Natural killer cell (primary cell): Measurements from ENCODE around the gene RGS14. TPM values are rescaled to one million over a fixed set of nuclear protein-coding genes. Genes with fewer than 3 reads are reported as not detected.
A peak's percentile ranks its signal among the peaks of the same experiment; 100 is the strongest.

Experiments
- ATAC-seq, 3 donors: fragments of 150-1000 bp in 2 of 3; fragments of 200-7000 bp in 1 of 3; cut with Tn5 transposase; 1 replicate in 1 of 3; 2 replicates in 2 of 3; pipeline ENCODE4 v1.10.0; 2021; ENCODE audit warnings: mild to moderate bottlenecking in 2 of 3, moderate library complexity in 2 of 3
- DNase-seq, 2 donors: peaks; one replicate each; pipeline versions ENCODE4 v3.0.0 to v3.0.0-alpha.2; 2013 to 2021; ENCODE audit warnings: mixed read lengths in 1 of 2
- H3K27ac ChIP-seq: one replicate; pipeline ENCODE4 v1.5.1; 2013; ENCODE audit warnings: mild to moderate bottlenecking, low read length
- H3K27me3 ChIP-seq: one replicate; pipeline ENCODE4 v1.6.1; 2013; ENCODE audit warnings: low read length; ENCODE audit not compliant: control insufficient read depth, insufficient read depth
- H3K36me3 ChIP-seq: one replicate; pipeline ENCODE4 v1.6.1; 2013; ENCODE audit warnings: low read length; ENCODE audit not compliant: control insufficient read depth, insufficient read depth
- H3K4me1 ChIP-seq: one replicate; pipeline ENCODE4 v1.6.1; 2013; ENCODE audit warnings: low read length; ENCODE audit not compliant: control insufficient read depth, insufficient read depth
- H3K4me3 ChIP-seq: one replicate; pipeline ENCODE4 v1.5.1; 2013; ENCODE audit warnings: low read length
- H3K9me3 ChIP-seq: one replicate; pipeline ENCODE4 v1.6.1; 2013; ENCODE audit warnings: low read length; ENCODE audit not compliant: control insufficient read depth, insufficient read depth
- H3K27ac Mint-ChIP-seq, 2 donors: one replicate each; pipeline ENCODE4 v1.8.0; 2022; ENCODE audit warnings: mild to moderate bottlenecking in 2 of 2, mixed read lengths in 2 of 2, moderate library complexity in 1 of 2
- H3K27me3 Mint-ChIP-seq, 2 donors: one replicate each; pipeline ENCODE4 v1.8.0; 2022; ENCODE audit warnings: low read depth in 2 of 2, mixed read lengths in 2 of 2
- H3K36me3 Mint-ChIP-seq: one replicate; pipeline ENCODE4 v1.8.0; 2022; ENCODE audit warnings: mixed read lengths
- H3K4me1 Mint-ChIP-seq, 2 donors: one replicate each; pipeline ENCODE4 v1.8.0; 2022; ENCODE audit warnings: mixed read lengths in 2 of 2
- H3K4me3 Mint-ChIP-seq: one replicate; pipeline ENCODE4 v1.8.0; 2022; ENCODE audit warnings: mild to moderate bottlenecking, moderate library complexity, mixed read lengths
- H3K9me3 Mint-ChIP-seq, 2 donors: one replicate each; pipeline ENCODE4 v1.8.0; 2022; ENCODE audit warnings: mixed read lengths in 2 of 2
- CTCF ChIP-seq: fragments of 200-600 bp; IDR thresholded peaks from one replicate; pipeline ENCODE4 v1.8.0; 2022; ENCODE audit warnings: antibody characterized with exemption
- WGBS: methylation state at CpG from one replicate; pipeline ENCODE4 v1.1.7; 2013; ENCODE audit warnings: missing lambda C conversion rate; ENCODE audit not compliant: insufficient coverage; 5-methylcytosine and 5-hydroxymethylcytosine counted together
- intact Hi-C: fragments of 100-400 bp; cut with micrococcal nuclease; formaldehyde crosslinking; loops from one replicate; pipeline ENCODE4 v1.14.2; 2022
- total RNA-seq, 4 donors: library from RNA; stranded (reverse); fragments of 120-200 nt in 1 of 4; gene quantifications; one replicate each; pipeline versions ENCODE4 v1.2.3 to v1.2.4, GENCODE V29; 2013 to 2022

Gene RGS14
- total RNA-seq, 3 donors from 2014 or later (not counting 1 experiment from before 2014, with no cell fraction given), result 57.3 to 87.0 (median 66.1) TPM

- no peak for ATAC-seq
- H3K36me3 Mint-ChIP-seq, result no peaks in the 10 kb centered on the region
- peaks cover 33% of the 10 kb centered on the region for H3K4me1 ChIP-seq
Observed at GRCh38 chr5:177349362-177349647, 8.4 kb upstream of the RGS14 start.

GRCh38 chr5:177349762-177350161 lies 8.0 kb upstream of the RGS14 start:
- H3K9me3 ChIP-seq, result no peaks in the 10 kb centered on the region
- 85% methylated on average over 5 of the region's 5 CpGs for WGBS
- H3K36me3 ChIP-seq, result peaks cover 23% of the 10 kb centered on the region
- H3K4me1 Mint-ChIP-seq, result peaks cover 46 to 48% of the 10 kb centered on the region in 2 donors
- no peak overlapping the region for H3K4me3 ChIP-seq
- no peaks in the 10 kb centered on the region for H3K27me3 ChIP-seq
- H3K27ac Mint-ChIP-seq, result peak overlapping the region; percentile 98 to 99
- peaks cover 33% of the 10 kb centered on the region for H3K4me1 ChIP-seq
- DNase-seq, result no peak
- no peaks in the 10 kb centered on the region for H3K27me3 Mint-ChIP-seq
- ATAC-seq, result no peak
- H3K4me3 Mint-ChIP-seq, result peak overlapping the region; percentile 78
- intact Hi-C loops, result loop anchor here (2.0 kb wide), 1 partner anchor 77 kb away; the partner anchor contains the start of gene GRK6
- H3K27ac ChIP-seq, result no peak overlapping the region
- no peak for TF ChIP-seq CTCF
- H3K36me3 Mint-ChIP-seq, result no peaks in the 10 kb centered on the region
- H3K9me3 Mint-ChIP-seq, result no peaks in the 10 kb centered on the region

More at GRCh38 chr5:177349362-177349647, 8.4 kb upstream of the RGS14 start:
- no peaks in the 10 kb centered on the region for H3K9me3 ChIP-seq
- intact Hi-C loops, result no loop called here
- H3K27ac ChIP-seq, result no peak overlapping the region
- no peaks in the 10 kb centered on the region for H3K27me3 Mint-ChIP-seq
- no peaks in the 10 kb centered on the region for H3K9me3 Mint-ChIP-seq
- DNase-seq, result no peak
- H3K27me3 ChIP-seq, result no peaks in the 10 kb centered on the region
- H3K4me3 Mint-ChIP-seq, result peak overlapping the region; percentile 78
- H3K4me3 ChIP-seq, result no peak overlapping the region
- TF ChIP-seq CTCF, result no peak
- peaks cover 42 to 44% of the 10 kb centered on the region in 2 donors for H3K4me1 Mint-ChIP-seq
- H3K36me3 ChIP-seq, result peaks cover 23% of the 10 kb centered on the region
- H3K27ac Mint-ChIP-seq, result peak overlapping the region; percentile 98 to 99
- WGBS, result 75% methylated on average over 3 of the region's 3 CpGs

- Mint-ChIP-seq H3K9me3 (no peaks in the 10 kb centered on the region), H3K36me3 (no peaks in the 10 kb centered on the region), H3K27ac (peak overlapping the region; percentile 98 to 99), H3K4me3 (peak overlapping the region; percentile 97), H3K27me3 (no peaks in the 10 kb centered on the region), H3K4me1 (peaks cover 55 to 57% of the 10 kb centered on the region in 2 donors)
- DNase-seq (no peak), ATAC-seq (no peak)
- Histone ChIP-seq H3K4me3 (peak overlapping the region; percentile 96), H3K36me3 (peaks cover 19% of the 10 kb centered on the region), H3K27me3 (no peaks in the 10 kb centered on the region), H3K4me1 (peaks cover 40% of the 10 kb centered on the region), H3K9me3 (no peaks in the 10 kb centered on the region), H3K27ac (peak overlapping the region; percentile 91)
- WGBS, result 9% methylated on average over 17 of the region's 19 CpGs
- intact Hi-C loops, result loop anchor here (2.0 kb wide), 1 partner anchor 76 kb away; the partner anchor contains the start of gene GRK6
- no peak for TF ChIP-seq CTCF
Observed at GRCh38 chr5:177350776-177351391, 6.8 kb upstream of the RGS14 start.
